Measurements from ENCODE around the gene KLF4.

GRCh38 chr9:107518037-107518807 lies 28.7 kb upstream of the KLF4 start:
- TF ChIP-seq, protein P1, sequence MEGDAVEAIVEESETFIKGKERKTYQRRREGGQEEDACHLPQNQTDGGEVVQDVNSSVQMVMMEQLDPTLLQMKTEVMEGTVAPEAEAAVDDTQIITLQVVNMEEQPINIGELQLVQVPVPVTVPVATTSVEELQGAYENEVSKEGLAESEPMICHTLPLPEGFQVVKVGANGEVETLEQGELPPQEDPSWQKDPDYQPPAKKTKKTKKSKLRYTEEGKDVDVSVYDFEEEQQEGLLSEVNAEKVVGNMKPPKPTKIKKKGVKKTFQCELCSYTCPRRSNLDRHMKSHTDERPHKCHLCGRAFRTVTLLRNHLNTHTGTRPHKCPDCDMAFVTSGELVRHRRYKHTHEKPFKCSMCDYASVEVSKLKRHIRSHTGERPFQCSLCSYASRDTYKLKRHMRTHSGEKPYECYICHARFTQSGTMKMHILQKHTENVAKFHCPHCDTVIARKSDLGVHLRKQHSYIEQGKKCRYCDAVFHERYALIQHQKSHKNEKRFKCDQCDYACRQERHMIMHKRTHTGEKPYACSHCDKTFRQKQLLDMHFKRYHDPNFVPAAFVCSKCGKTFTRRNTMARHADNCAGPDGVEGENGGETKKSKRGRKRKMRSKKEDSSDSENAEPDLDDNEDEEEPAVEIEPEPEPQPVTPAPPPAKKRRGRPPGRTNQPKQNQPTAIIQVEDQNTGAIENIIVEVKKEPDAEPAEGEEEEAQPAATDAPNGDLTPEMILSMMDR (IDR thresholded peaks at IDR 0.05; ENCODE audit: insufficient read depth, low read length): no peak
- no peak for TF ChIP-seq POLR2AphosphoS5 (IDR thresholded peaks at IDR 0.05; ENCODE audit: low read depth)

Data from HL-60 (cell line).